Measurements from ENCODE around the gene PARD6A.

Gene PARD6A

GRCh38 chr16:67660564-67661028, at the start of gene PARD6A:
PARD6A (plus strand) TSS chr16:67660960; CDS start chr16:67661039, 79 bp downstream.
- peak; percentile 97 for DNase-seq

GRCh38 chr16:67613808-67614207, 47.0 kb upstream of the PARD6A start:
- peak; percentile 6 for DNase-seq

- no peak for DNase-seq
Observed at GRCh38 chr16:67628216-67628615, 32.5 kb upstream of the PARD6A start.

- no peak for DNase-seq
Observed at GRCh38 chr16:67632415-67633172, 28.2 kb upstream of the PARD6A start.

- no peak for DNase-seq
Observed at GRCh38 chr16:67636713-67637112, 24.0 kb upstream of the PARD6A start.

- no peak for DNase-seq
Observed at GRCh38 chr16:67637625-67638024, 23.1 kb upstream of the PARD6A start.

GRCh38 chr16:67641779-67642708, 18.7 kb upstream of the PARD6A start:
- DNase-seq: no peak

- DNase-seq: no peak
Observed at GRCh38 chr16:67644038-67644437, 16.7 kb upstream of the PARD6A start.

GRCh38 chr16:67645397-67646121, 15.2 kb upstream of the PARD6A start:
- peak; percentile 32 for DNase-seq

- DNase-seq: no peak
Observed at GRCh38 chr16:67647111-67647651, 13.6 kb upstream of the PARD6A start.

- DNase-seq: no peak
Observed at GRCh38 chr16:67647681-67648080, 13.1 kb upstream of the PARD6A start.

GRCh38 chr16:67648088-67648763, 12.5 kb upstream of the PARD6A start:
- DNase-seq: no peak

GRCh38 chr16:67648764-67649407, 11.9 kb upstream of the PARD6A start:
- no peak for DNase-seq

- DNase-seq: no peak
Observed at GRCh38 chr16:67649494-67649931, 11.2 kb upstream of the PARD6A start.

- no peak for DNase-seq
Observed at GRCh38 chr16:67650023-67650422, 10.7 kb upstream of the PARD6A start.

- no peak for DNase-seq
Observed at GRCh38 chr16:67651039-67651438, 9.7 kb upstream of the PARD6A start.

GRCh38 chr16:67651847-67652246, 8.9 kb upstream of the PARD6A start:
- DNase-seq: no peak

- DNase-seq: no peak
Observed at GRCh38 chr16:67652578-67653127, 8.1 kb upstream of the PARD6A start.

- DNase-seq: no peak
Observed at GRCh38 chr16:67653128-67653788, 7.5 kb upstream of the PARD6A start.

GRCh38 chr16:67653789-67654402, 6.9 kb upstream of the PARD6A start:
- DNase-seq: no peak
